LNCAP (cell line): ENCODE measurements around the gene ICAM5.

ENCODE experiments used
- CTCF ChIP-seq: fragments of 450-650 bp; IDR thresholded peaks from 2 replicates; pipeline ENCODE4 v1.5.1; 2017; ENCODE audit warnings: mild to moderate bottlenecking

ICAM5 gene

GRCh38 chr19:10255358-10255757 is 34.4 kb upstream of the ICAM5 start:
- TF ChIP-seq CTCF = no peak

- TF ChIP-seq CTCF = no peak
Observed at GRCh38 chr19:10256551-10256950, 33.2 kb upstream of the ICAM5 start.

DNA sequence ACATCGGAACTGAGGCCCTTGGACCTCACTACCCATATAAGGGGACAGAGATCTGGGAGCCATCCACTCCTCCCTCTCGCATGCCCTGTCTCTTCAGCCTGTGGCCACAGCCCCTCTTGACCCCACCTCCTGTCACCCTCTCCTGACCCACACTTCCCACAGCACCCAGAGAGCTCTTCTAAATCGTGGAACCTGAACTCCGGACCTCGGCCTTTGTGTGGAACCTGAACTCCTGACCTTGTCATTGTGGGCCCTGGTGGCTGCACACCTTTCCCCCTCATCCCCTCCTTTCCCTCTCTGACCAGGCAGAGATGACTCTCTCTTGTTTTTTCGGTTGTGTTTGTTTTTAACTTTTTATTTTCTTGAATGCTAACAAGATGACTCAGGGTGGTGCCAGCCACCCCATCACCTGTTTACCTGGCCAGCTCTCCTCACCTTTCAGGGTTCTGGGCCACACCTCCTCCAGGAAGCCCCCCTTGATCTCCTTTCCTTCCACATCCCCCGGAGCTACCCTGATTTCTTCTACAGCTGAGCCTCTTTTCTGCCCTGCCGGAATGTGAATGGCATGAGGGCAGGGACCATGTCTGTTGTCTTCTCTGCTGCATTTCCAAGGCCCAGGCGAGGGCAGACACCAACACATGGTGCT is 32.7 kb upstream of the ICAM5 start:
- no peak for TF ChIP-seq CTCF

DNA sequence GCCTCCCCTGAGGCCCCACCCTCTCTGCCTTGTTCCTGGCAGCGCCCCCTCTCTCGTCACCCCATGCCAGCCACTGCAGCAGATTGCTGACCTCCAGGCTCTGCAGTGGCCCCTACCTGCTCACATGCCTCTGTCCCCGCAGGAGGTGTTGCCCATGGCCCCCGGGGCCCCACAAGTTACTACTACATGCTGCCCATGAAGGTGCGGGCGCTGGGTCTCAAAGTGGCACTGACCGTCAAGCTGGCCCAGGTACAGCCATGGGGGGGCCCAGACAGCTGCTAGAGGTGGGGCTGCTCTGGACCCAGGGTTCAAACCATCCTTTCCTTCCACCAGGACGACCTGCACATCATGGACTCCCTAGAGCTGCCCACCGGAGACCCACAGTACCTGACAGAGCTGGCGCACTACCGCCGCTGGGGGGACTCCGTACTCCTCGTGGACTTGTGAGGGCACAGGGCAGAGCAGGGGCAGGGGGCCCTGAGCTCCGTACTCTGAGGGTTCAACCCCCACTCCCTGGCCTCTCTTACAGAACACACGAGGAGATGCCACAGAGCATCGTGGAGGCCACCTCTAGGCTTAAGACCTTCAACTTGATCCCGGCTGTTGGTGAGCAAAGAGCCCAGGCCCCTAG is 31.6 kb upstream of the ICAM5 start:
- TF ChIP-seq CTCF = no peak

GRCh38 chr19:10259162-10259905 is 30.4 kb upstream of the ICAM5 start:
- TF ChIP-seq CTCF = peak; percentile 79

DNA sequence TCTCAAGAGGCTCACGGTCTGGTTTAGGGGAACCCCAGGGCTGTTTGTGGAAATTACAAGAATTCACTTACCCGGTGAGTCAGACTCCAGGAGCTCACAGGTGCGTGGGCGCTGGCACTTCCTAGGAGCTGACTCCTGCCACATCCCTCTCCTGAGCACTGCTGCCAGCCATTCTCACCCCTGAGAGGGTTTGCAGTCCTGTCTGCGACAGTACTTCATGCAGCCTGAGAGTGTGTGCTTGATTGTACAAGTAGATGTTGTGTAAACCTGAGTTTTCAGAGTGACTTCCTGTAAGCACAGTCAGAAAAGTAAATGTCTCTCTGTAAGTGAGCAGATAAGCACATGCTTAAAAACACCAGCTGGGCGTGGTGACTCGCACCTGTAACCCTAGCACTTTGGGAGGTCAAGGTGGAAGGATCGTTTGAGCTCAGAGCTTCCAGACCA is 29.6 kb upstream of the ICAM5 start:
- TF ChIP-seq CTCF = no peak

GRCh38 chr19:10262771-10263170 is 27.0 kb upstream of the ICAM5 start:
- no peak for TF ChIP-seq CTCF
